DOHH2 (cell line): ENCODE measurements around the gene IQSEC3.

Source experiments
- EZH2phosphoT487 ChIP-seq: fragments of 200-600 bp; sonication (generic); IDR thresholded peaks from 2 replicates; pipeline ENCODE4 v1.6.1; 2017; ENCODE audit warnings: borderline replicate concordance, mild to moderate bottlenecking, antibody characterized with exemption, low read length, moderate library complexity, mixed read lengths
- TF ChIP-seq, protein P1 (sequence below): fragments of 200-600 bp; sonication (generic); IDR thresholded peaks from one replicate; pipeline ENCODE4 v1.5.1; 2014; ENCODE audit warnings: antibody characterized with exemption, mild to moderate bottlenecking, low read depth, low read length; ENCODE audit not compliant: poor library complexity, severe bottlenecking

- TF ChIP-seq, protein P1, sequence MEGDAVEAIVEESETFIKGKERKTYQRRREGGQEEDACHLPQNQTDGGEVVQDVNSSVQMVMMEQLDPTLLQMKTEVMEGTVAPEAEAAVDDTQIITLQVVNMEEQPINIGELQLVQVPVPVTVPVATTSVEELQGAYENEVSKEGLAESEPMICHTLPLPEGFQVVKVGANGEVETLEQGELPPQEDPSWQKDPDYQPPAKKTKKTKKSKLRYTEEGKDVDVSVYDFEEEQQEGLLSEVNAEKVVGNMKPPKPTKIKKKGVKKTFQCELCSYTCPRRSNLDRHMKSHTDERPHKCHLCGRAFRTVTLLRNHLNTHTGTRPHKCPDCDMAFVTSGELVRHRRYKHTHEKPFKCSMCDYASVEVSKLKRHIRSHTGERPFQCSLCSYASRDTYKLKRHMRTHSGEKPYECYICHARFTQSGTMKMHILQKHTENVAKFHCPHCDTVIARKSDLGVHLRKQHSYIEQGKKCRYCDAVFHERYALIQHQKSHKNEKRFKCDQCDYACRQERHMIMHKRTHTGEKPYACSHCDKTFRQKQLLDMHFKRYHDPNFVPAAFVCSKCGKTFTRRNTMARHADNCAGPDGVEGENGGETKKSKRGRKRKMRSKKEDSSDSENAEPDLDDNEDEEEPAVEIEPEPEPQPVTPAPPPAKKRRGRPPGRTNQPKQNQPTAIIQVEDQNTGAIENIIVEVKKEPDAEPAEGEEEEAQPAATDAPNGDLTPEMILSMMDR: no peak
- TF ChIP-seq EZH2phosphoT487: no peak
Measured at GRCh38 chr12:221736-222135, 155.2 kb downstream of the IQSEC3 start.
